ENCODE measurements around the gene NUP205.

NUP205 gene

GRCh38 chr7:135599471-135599870 lies 41.8 kb downstream of the NUP205 start:
- H3K36me3 ChIP-seq (replicated peaks in 1 of 2; ENCODE audit: control insufficient read depth in 2 of 2, insufficient read depth in 2 of 2, low read length in 2 of 2) = peaks cover 17 to 97% of the 10 kb centered on the region in 2 donors

DNA sequence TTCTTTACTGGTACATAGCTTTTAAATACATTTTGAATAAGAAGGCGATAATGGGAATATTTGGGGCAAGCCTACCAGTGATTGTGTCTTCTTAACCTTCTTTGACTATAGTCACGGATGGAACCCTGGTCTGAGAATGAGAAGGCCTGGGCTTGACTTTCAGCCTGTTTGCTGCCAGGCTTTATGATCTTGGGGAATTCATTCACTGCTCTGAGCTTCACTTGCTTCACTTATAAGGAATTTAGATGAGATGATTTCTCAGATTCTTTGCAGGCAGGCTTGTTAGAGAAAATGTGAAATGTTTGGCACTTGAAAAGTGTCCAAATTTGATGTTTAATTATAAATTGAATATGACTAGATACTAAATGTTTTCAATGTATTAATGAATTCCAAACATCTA lies 42.5 kb downstream of the NUP205 start:
- no peak overlapping the region for H4K91ac ChIP-seq (ENCODE audit: low read depth, low read length, poor library complexity)
- H3K27me3 ChIP-seq (ENCODE audit: control insufficient read depth in 3 of 3, insufficient read depth in 3 of 3, low read depth in 1 of 3, low read length in 3 of 3) = no peaks in the 10 kb centered on the region
- no peak overlapping the region for H4K8ac ChIP-seq (ENCODE audit: low read depth, low read length)
- no peak overlapping the region for H3K18ac ChIP-seq (ENCODE audit: low read length)
- no peak overlapping the region for H2AFZ ChIP-seq (ENCODE audit: low read length)
- WGBS, 2 donors (ENCODE audit: extremely low coverage in 2 of 2, insufficient read length in 2 of 2, insufficient replicate concordance in 1 of 2) = no CpG with 5 or more reads among the region's 2 CpGs
- no peaks in the 10 kb centered on the region for H3K79me1 ChIP-seq (ENCODE audit: low read depth, low read length)
- H3K4me3 ChIP-seq (ENCODE audit: low read length in 2 of 2) = no peak overlapping the region
- H2BK120ac ChIP-seq (ENCODE audit: low read depth, low read length) = no peak overlapping the region
- no peak overlapping the region for H3K27ac ChIP-seq (replicated peaks; ENCODE audit: low read length)
- H3K9me3 ChIP-seq (replicated peaks in 1 of 2; ENCODE audit: control insufficient read depth in 2 of 2, insufficient read depth in 1 of 2, low read depth in 1 of 2, low read length in 2 of 2) = no peaks in the 10 kb centered on the region
- H3K4me2 ChIP-seq (ENCODE audit: insufficient read depth, low read length, poor library complexity, severe bottlenecking) = no peak overlapping the region
- H3K4me1 ChIP-seq (ENCODE audit: control insufficient read depth in 2 of 2, insufficient read depth in 1 of 2, low read depth in 1 of 2, low read length in 2 of 2) = no peaks in the 10 kb centered on the region
- H2AK5ac ChIP-seq (ENCODE audit: low read depth, low read length) = no peak overlapping the region
- no peak overlapping the region for H3K23ac ChIP-seq (ENCODE audit: low read depth, low read length, poor library complexity)
- H2BK15ac ChIP-seq (ENCODE audit: low read length) = no peak overlapping the region
- no peak overlapping the region for H2BK5ac ChIP-seq (ENCODE audit: low read length)
- H3K14ac ChIP-seq (ENCODE audit: low read length) = no peak overlapping the region
- no peak overlapping the region for H2BK12ac ChIP-seq (ENCODE audit: low read length)
- H3K36me3 ChIP-seq (replicated peaks in 1 of 2; ENCODE audit: control insufficient read depth in 2 of 2, insufficient read depth in 2 of 2, low read length in 2 of 2) = peaks cover 17 to 97% of the 10 kb centered on the region in 2 donors
- H3K4ac ChIP-seq (ENCODE audit: low read length) = no peak overlapping the region
- no peak overlapping the region for H3K9ac ChIP-seq (ENCODE audit: low read depth, low read length, poor library complexity)
- DNase-seq (ENCODE audit: low spot score) = no peak

More at GRCh38 chr7:135599471-135599870, 41.8 kb downstream of the NUP205 start:
- Histone ChIP-seq H2AK5ac (ENCODE audit: low read depth, low read length) (no peak overlapping the region), H3K4me2 (ENCODE audit: insufficient read depth, low read length, poor library complexity, severe bottlenecking) (no peak overlapping the region), H2BK12ac (ENCODE audit: low read length) (no peak overlapping the region), H3K9ac (ENCODE audit: low read depth, low read length, poor library complexity) (no peak overlapping the region), H2BK15ac (ENCODE audit: low read length) (no peak overlapping the region), H4K91ac (ENCODE audit: low read depth, low read length, poor library complexity) (no peak overlapping the region), H3K4ac (ENCODE audit: low read length) (no peak overlapping the region), H3K9me3 (replicated peaks in 1 of 2; ENCODE audit: control insufficient read depth in 2 of 2, insufficient read depth in 1 of 2, low read depth in 1 of 2, low read length in 2 of 2) (no peaks in the 10 kb centered on the region), H3K23ac (ENCODE audit: low read depth, low read length, poor library complexity) (no peak overlapping the region), H2BK120ac (ENCODE audit: low read depth, low read length) (no peak overlapping the region), H3K27me3 (ENCODE audit: control insufficient read depth in 3 of 3, insufficient read depth in 3 of 3, low read depth in 1 of 3, low read length in 3 of 3) (no peaks in the 10 kb centered on the region), H3K27ac (replicated peaks; ENCODE audit: low read length) (no peak overlapping the region), H3K14ac (ENCODE audit: low read length) (no peak overlapping the region), H3K79me1 (ENCODE audit: low read depth, low read length) (no peaks in the 10 kb centered on the region), H3K18ac (ENCODE audit: low read length) (no peak overlapping the region), H4K8ac (ENCODE audit: low read depth, low read length) (no peak overlapping the region), H3K4me3 (ENCODE audit: low read length in 2 of 2) (no peak overlapping the region), H2BK5ac (ENCODE audit: low read length) (no peak overlapping the region), H2AFZ (ENCODE audit: low read length) (no peak overlapping the region), H3K4me1 (ENCODE audit: control insufficient read depth in 2 of 2, insufficient read depth in 1 of 2, low read depth in 1 of 2, low read length in 2 of 2) (no peaks in the 10 kb centered on the region)
- no peak for DNase-seq (ENCODE audit: low spot score)

DNA sequence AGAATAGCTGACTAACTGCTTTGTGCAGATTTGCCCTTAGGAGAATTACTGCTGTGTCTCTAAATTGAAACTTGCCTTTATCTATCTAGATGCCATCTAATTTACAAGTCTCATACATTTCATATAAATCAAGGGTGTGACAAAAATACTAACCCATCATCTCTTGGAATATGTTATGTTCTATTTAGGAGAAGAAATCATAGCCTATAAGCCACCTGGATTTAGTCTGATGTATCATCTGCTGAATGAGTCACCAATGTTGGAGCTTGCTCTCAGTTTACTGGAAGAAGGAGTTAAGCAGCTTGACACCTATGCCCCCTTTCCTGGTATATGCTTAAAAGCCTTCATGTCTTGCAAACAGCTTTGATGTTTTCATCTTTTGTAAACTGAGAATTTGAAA lies 43.5 kb downstream of the NUP205 start:
- Histone ChIP-seq H2BK15ac (ENCODE audit: low read length) (no peak overlapping the region), H2BK5ac (ENCODE audit: low read length) (no peak overlapping the region), H3K18ac (ENCODE audit: low read length) (no peak overlapping the region), H3K27me3 (ENCODE audit: control insufficient read depth in 3 of 3, insufficient read depth in 3 of 3, low read depth in 1 of 3, low read length in 3 of 3) (no peaks in the 10 kb centered on the region), H4K8ac (ENCODE audit: low read depth, low read length) (no peak overlapping the region), H3K79me1 (ENCODE audit: low read depth, low read length) (no peaks in the 10 kb centered on the region), H2AK5ac (ENCODE audit: low read depth, low read length) (no peak overlapping the region), H3K4me1 (ENCODE audit: control insufficient read depth in 2 of 2, insufficient read depth in 1 of 2, low read depth in 1 of 2, low read length in 2 of 2) (no peaks in the 10 kb centered on the region), H3K27ac (replicated peaks; ENCODE audit: low read length) (no peak overlapping the region), H3K36me3 (replicated peaks in 1 of 2; ENCODE audit: control insufficient read depth in 2 of 2, insufficient read depth in 2 of 2, low read length in 2 of 2) (peaks cover 17 to 98% of the 10 kb centered on the region in 2 donors), H2BK12ac (ENCODE audit: low read length) (no peak overlapping the region), H3K4me2 (ENCODE audit: insufficient read depth, low read length, poor library complexity, severe bottlenecking) (no peak overlapping the region), H4K91ac (ENCODE audit: low read depth, low read length, poor library complexity) (no peak overlapping the region), H3K4ac (ENCODE audit: low read length) (no peak overlapping the region), H2AFZ (ENCODE audit: low read length) (no peak overlapping the region), H2BK120ac (ENCODE audit: low read depth, low read length) (no peak overlapping the region), H3K23ac (ENCODE audit: low read depth, low read length, poor library complexity) (no peak overlapping the region), H3K9ac (ENCODE audit: low read depth, low read length, poor library complexity) (no peak overlapping the region), H3K14ac (ENCODE audit: low read length) (no peak overlapping the region), H3K4me3 (ENCODE audit: low read length in 2 of 2) (no peak overlapping the region), H3K9me3 (replicated peaks in 1 of 2; ENCODE audit: control insufficient read depth in 2 of 2, insufficient read depth in 1 of 2, low read depth in 1 of 2, low read length in 2 of 2) (no peaks in the 10 kb centered on the region)
- no peak for DNase-seq (ENCODE audit: low spot score)

DNA sequence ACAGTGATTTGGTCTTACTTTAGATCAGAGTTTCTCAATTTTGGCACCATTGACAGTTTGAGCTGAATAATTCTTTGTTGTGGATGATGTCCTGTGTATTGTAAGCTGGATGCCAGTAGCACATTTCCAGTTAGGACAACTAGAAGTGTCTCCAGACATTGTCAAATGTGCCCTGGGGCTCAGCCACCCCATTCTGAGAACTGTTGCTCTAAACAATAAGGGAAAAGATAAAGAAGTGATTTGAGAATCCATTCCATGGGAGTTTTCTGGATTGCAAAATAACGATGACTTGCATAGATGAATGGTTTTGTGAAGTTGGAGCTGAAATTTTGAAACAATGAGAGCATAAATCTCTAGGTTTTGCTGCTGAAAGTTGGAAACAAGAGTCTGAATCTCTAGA lies 44.6 kb downstream of the NUP205 start:
- no peaks in the 10 kb centered on the region for H3K9me3 ChIP-seq (replicated peaks in 1 of 2; ENCODE audit: control insufficient read depth in 2 of 2, insufficient read depth in 1 of 2, low read depth in 1 of 2, low read length in 2 of 2)
- no peak for DNase-seq (ENCODE audit: low spot score)
- H3K27me3 ChIP-seq (ENCODE audit: control insufficient read depth in 3 of 3, insufficient read depth in 3 of 3, low read depth in 1 of 3, low read length in 3 of 3) = no peaks in the 10 kb centered on the region
- H4K91ac ChIP-seq (ENCODE audit: low read depth, low read length, poor library complexity) = no peak overlapping the region
- no peaks in the 10 kb centered on the region for H3K4me1 ChIP-seq (ENCODE audit: control insufficient read depth in 2 of 2, insufficient read depth in 1 of 2, low read depth in 1 of 2, low read length in 2 of 2)
- H3K36me3 ChIP-seq (replicated peaks in 1 of 2; ENCODE audit: control insufficient read depth in 2 of 2, insufficient read depth in 2 of 2, low read length in 2 of 2) = peaks cover 23 to 99% of the 10 kb centered on the region in 2 donors
- no peak overlapping the region for H4K8ac ChIP-seq (ENCODE audit: low read depth, low read length)
- no CpG with 5 or more reads among the region's 1 CpG for WGBS, 2 donors (ENCODE audit: extremely low coverage in 2 of 2, insufficient read length in 2 of 2, insufficient replicate concordance in 1 of 2)
- no peak overlapping the region for H3K4ac ChIP-seq (ENCODE audit: low read length)
- H3K4me3 ChIP-seq (ENCODE audit: low read length in 2 of 2) = no peak overlapping the region
- no peak overlapping the region for H2BK5ac ChIP-seq (ENCODE audit: low read length)
- no peak overlapping the region for H2BK15ac ChIP-seq (ENCODE audit: low read length)
- no peak overlapping the region for H2AK5ac ChIP-seq (ENCODE audit: low read depth, low read length)
- no peaks in the 10 kb centered on the region for H3K79me1 ChIP-seq (ENCODE audit: low read depth, low read length)
- H3K27ac ChIP-seq (replicated peaks; ENCODE audit: low read length) = no peak overlapping the region
- no peak overlapping the region for H3K4me2 ChIP-seq (ENCODE audit: insufficient read depth, low read length, poor library complexity, severe bottlenecking)
- H3K9ac ChIP-seq (ENCODE audit: low read depth, low read length, poor library complexity) = no peak overlapping the region
- no peak overlapping the region for H3K18ac ChIP-seq (ENCODE audit: low read length)
- H2BK120ac ChIP-seq (ENCODE audit: low read depth, low read length) = no peak overlapping the region
- H3K23ac ChIP-seq (ENCODE audit: low read depth, low read length, poor library complexity) = no peak overlapping the region
- no peak overlapping the region for H3K14ac ChIP-seq (ENCODE audit: low read length)
- H2AFZ ChIP-seq (ENCODE audit: low read length) = no peak overlapping the region
- no peak overlapping the region for H2BK12ac ChIP-seq (ENCODE audit: low read length)

All from neuronal stem cell (in vitro differentiated cells).